Kidney (tissue), 14 donors: ENCODE data around the gene ARHGEF10L. TPM values are rescaled to one million over a fixed set of nuclear protein-coding genes. Genes with fewer than 3 reads are reported as not detected.

Experiments
- DNase-seq, 5 donors: peaks; one replicate each; pipeline ENCODE4 v3.0.0-alpha.2; 2013 to 2020
- FAIRE-seq: peaks from 2 replicates; lab custom pipeline; 2012; peaks lifted over from hg19 to GRCh38; lab: Jason Lieb, UNC
- H3K27ac ChIP-seq, 2 donors: one replicate each; pipeline ENCODE4 v1.7.0; 2013; ENCODE audit warnings: low read depth in 2 of 2, low read length in 2 of 2, inconsistent platforms in 1 of 2
- H3K27me3 ChIP-seq: one replicate; pipeline ENCODE4 v1.7.1; 2013; ENCODE audit warnings: low read length, inconsistent platforms; ENCODE audit not compliant: control insufficient read depth, insufficient read depth
- H3K36me3 ChIP-seq, 3 donors: one replicate each; pipeline versions ENCODE4 v1.7.0 to v1.7.1; 2013; ENCODE audit warnings: low read length in 3 of 3, control low read depth in 1 of 3, inconsistent platforms in 1 of 3; ENCODE audit not compliant: insufficient read depth in 3 of 3, control insufficient read depth in 2 of 3
- H3K4me1 ChIP-seq, 3 donors: one replicate each; pipeline versions ENCODE4 v1.7.0 to v1.7.1; 2013; ENCODE audit warnings: low read length in 3 of 3, inconsistent platforms in 1 of 3, low read depth in 1 of 3; ENCODE audit not compliant: control insufficient read depth in 2 of 3, insufficient read depth in 2 of 3
- H3K4me3 ChIP-seq, 3 donors: one replicate each; pipeline versions ENCODE4 v1.7.0 to v1.8.1; 2013; ENCODE audit warnings: low read length in 3 of 3, control low read depth in 1 of 3, inconsistent platforms in 1 of 3
- H3K9ac ChIP-seq, 3 donors: one replicate each; pipeline versions ENCODE4 v1.7.0 to v1.7.1; 2013; ENCODE audit warnings: low read length in 3 of 3, control low read depth in 1 of 3, inconsistent platforms in 1 of 3
- H3K9me3 ChIP-seq, 3 donors: one replicate each; pipeline versions ENCODE4 v1.7.0 to v1.7.1; 2013; ENCODE audit warnings: low read length in 3 of 3, control low read depth in 1 of 3, inconsistent platforms in 1 of 3; ENCODE audit not compliant: control insufficient read depth in 2 of 3, insufficient read depth in 1 of 3
- CTCF ChIP-seq: IDR thresholded peaks from 3 replicates; pipeline ENCODE4 v1.5.1; 2012; ENCODE audit warnings: mild to moderate bottlenecking, moderate library complexity, borderline replicate concordance; ENCODE audit not compliant: insufficient read depth; ENCODE audit errors: extremely low read depth
- intact Hi-C: fragments of 100-400 bp; cut with DNase I; formaldehyde crosslinking; loops from one replicate; pipeline ENCODE4 v1.11.1; 2022
- polyA plus RNA-seq: library from polyadenylated mRNA; stranded (reverse); fragments of 350-450 nt; fragmentation: Illumina TruSeq; extraction: RNeasy Lipid Tissue Mini Kit (QIAGEN cat#74804); gene quantifications from one replicate; pipeline ENCODE4 v1.2.3, GENCODE V29; 2014; ENCODE audit warnings: low read depth, low replicate concordance; ENCODE audit not compliant: insufficient read depth
- total RNA-seq: library from RNA; stranded (reverse); fragmentation: NEBNext Ultra II Directional; extraction: Animal tissue kit (Norgen Biotek cat#: 25700); gene quantifications from one replicate; pipeline ENCODE4 v1.2.1, GENCODE V29; 2021
- donor health status: control.
- donor health status: control.
- donor health status: control.
- donor health status: control.
- donor health status: control.
- donor health status: DM: yes; HTN: yes; CAD: no.
- donor health status: Normal renal cell carcinoma (clear cell type).

Gene ARHGEF10L
- total and polyA plus RNA-seq, 2 donors from 2014 or later: 40.8 to 91.9 TPM

GRCh38 chr1:17632106-17632505, 92.6 kb downstream of the ARHGEF10L start:
- intact Hi-C loops: no loop called here
- Histone ChIP-seq H3K9me3 (no peaks in the 10 kb centered on the region), H3K4me3 (no peak overlapping the region), H3K36me3 (peaks cover 2 to 84% (median 40%) of the 10 kb centered on the region in 3 donors), H3K4me1 (no peaks in the 10 kb centered on the region), H3K9ac (no peak overlapping the region), H3K27me3 (no peaks in the 10 kb centered on the region), H3K27ac (no peak overlapping the region)
- no peak for FAIRE-seq
- DNase-seq: no peak
- TF ChIP-seq CTCF: no peak

- no peak overlapping the region for H3K4me3 ChIP-seq
- H3K36me3 ChIP-seq: peaks cover 2 to 80% (median 39%) of the 10 kb centered on the region in 3 donors
- no peak for TF ChIP-seq CTCF
- intact Hi-C loops: no loop called here
- no peak overlapping the region for H3K27ac ChIP-seq
- FAIRE-seq (no peak), DNase-seq (no peak)
- no peak overlapping the region for H3K9ac ChIP-seq
- H3K9me3 ChIP-seq: no peaks in the 10 kb centered on the region
- no peaks in the 10 kb centered on the region for H3K27me3 ChIP-seq
- H3K4me1 ChIP-seq: no peaks in the 10 kb centered on the region
These were observed 93.2 kb downstream of the ARHGEF10L start for GRCh38 chr1:17632541-17633184.

GRCh38 chr1:17633654-17634053, 94.2 kb downstream of the ARHGEF10L start:
- Histone ChIP-seq H3K9me3 (no peaks in the 10 kb centered on the region), H3K27ac (no peak overlapping the region), H3K36me3 (peaks cover 2 to 82% (median 46%) of the 10 kb centered on the region in 3 donors), H3K27me3 (no peaks in the 10 kb centered on the region), H3K4me1 (no peaks in the 10 kb centered on the region), H3K4me3 (no peak overlapping the region), H3K9ac (no peak overlapping the region)
- no peak for TF ChIP-seq CTCF
- intact Hi-C loops: no loop called here
- no peak for FAIRE-seq
- DNase-seq: no peak
